ENCODE measurements around the gene SPTA1.

Gene SPTA1

GRCh38 chr1:158687037-158687436 is 522 bp upstream of the SPTA1 start:
- no peak for DNase-seq (ENCODE audit: low read depth in 4 of 4, low spot score in 1 of 4)

GRCh38 chr1:158685085-158685484 is 1.4 kb downstream of the SPTA1 start:
- no peak for DNase-seq (ENCODE audit: low read depth in 4 of 4, low spot score in 1 of 4)

GRCh38 chr1:158681606-158682005 is 4.9 kb downstream of the SPTA1 start:
- DNase-seq (ENCODE audit: low read depth in 4 of 4, low spot score in 1 of 4), result no peak

GRCh38 chr1:158679289-158679688 is 7.2 kb downstream of the SPTA1 start:
- DNase-seq (ENCODE audit: low read depth in 4 of 4, low spot score in 1 of 4), result no peak

- no peak for DNase-seq (ENCODE audit: low read depth in 4 of 4, low spot score in 1 of 4)
Measured at GRCh38 chr1:158675563-158676323, 10.8 kb downstream of the SPTA1 start.

GRCh38 chr1:158674302-158674701 is 12.2 kb downstream of the SPTA1 start:
- DNase-seq (ENCODE audit: low read depth in 4 of 4, low spot score in 1 of 4), result no peak

- no peak for DNase-seq (ENCODE audit: low read depth in 4 of 4, low spot score in 1 of 4)
Measured at GRCh38 chr1:158666037-158666436, 20.5 kb downstream of the SPTA1 start.

GRCh38 chr1:158654571-158654970 is 31.9 kb downstream of the SPTA1 start:
- DNase-seq (ENCODE audit: low read depth in 4 of 4, low spot score in 1 of 4), result no peak

GRCh38 chr1:158654086-158654485 is 32.4 kb downstream of the SPTA1 start:
- DNase-seq (ENCODE audit: low read depth in 4 of 4, low spot score in 1 of 4), result no peak

GRCh38 chr1:158652721-158653334 is 33.7 kb downstream of the SPTA1 start:
- no peak for DNase-seq (ENCODE audit: low read depth in 4 of 4, low spot score in 1 of 4)

GRCh38 chr1:158649052-158649451 is 37.5 kb downstream of the SPTA1 start:
- DNase-seq (ENCODE audit: low read depth in 4 of 4, low spot score in 1 of 4), result no peak

GRCh38 chr1:158646465-158646864 is 40.0 kb downstream of the SPTA1 start:
- no peak for DNase-seq (ENCODE audit: low read depth in 4 of 4, low spot score in 1 of 4)

- DNase-seq (ENCODE audit: low read depth in 4 of 4, low spot score in 1 of 4), result no peak
Measured at GRCh38 chr1:158644449-158644848, 42.1 kb downstream of the SPTA1 start.

- DNase-seq (ENCODE audit: low read depth in 4 of 4, low spot score in 1 of 4), result no peak
Measured at GRCh38 chr1:158638904-158639303, 47.6 kb downstream of the SPTA1 start.

- DNase-seq (ENCODE audit: low read depth in 4 of 4, low spot score in 1 of 4), result no peak
Measured at GRCh38 chr1:158638146-158638545, 48.4 kb downstream of the SPTA1 start.

- no peak for DNase-seq (ENCODE audit: low read depth in 4 of 4, low spot score in 1 of 4)
Measured at GRCh38 chr1:158613764-158614163, 72.8 kb downstream of the SPTA1 start.

- no peak for DNase-seq (ENCODE audit: low read depth in 4 of 4, low spot score in 1 of 4)
Measured at GRCh38 chr1:158611916-158612315, 74.6 kb downstream of the SPTA1 start.

GRCh38 chr1:158607296-158607695 is 79.2 kb downstream of the SPTA1 start:
- no peak for DNase-seq (ENCODE audit: low read depth in 4 of 4, low spot score in 1 of 4)

GRCh38 chr1:158604968-158605367 is 81.5 kb downstream of the SPTA1 start, which contains the start of gene OR10Z1:
OR10Z1 (plus strand) TSS chr1:158605268; CDS start chr1:158606439, 1,171 bp downstream.
- no peak for DNase-seq (ENCODE audit: low read depth in 4 of 4, low spot score in 1 of 4)

GRCh38 chr1:158600735-158601134 is 85.8 kb downstream of the SPTA1 start:
- DNase-seq (ENCODE audit: low read depth in 4 of 4, low spot score in 1 of 4), result no peak

GRCh38 chr1:158586942-158587341 is 99.6 kb downstream of the SPTA1 start:
- DNase-seq (ENCODE audit: low read depth in 4 of 4, low spot score in 1 of 4), result no peak

- no peak for DNase-seq (ENCODE audit: low read depth in 4 of 4, low spot score in 1 of 4)
Measured at GRCh38 chr1:158583962-158584361, 102.6 kb downstream of the SPTA1 start.

- no peak for DNase-seq (ENCODE audit: low read depth in 4 of 4, low spot score in 1 of 4)
Measured at GRCh38 chr1:158579733-158580132, 106.8 kb downstream of the SPTA1 start, which contains the start of gene OR10X1. OR10X1 (minus strand) TSS chr1:158579899; CDS start chr1:158579899, 0 bp downstream.

Data from stimulated activated CD4-positive, alpha-beta T cell treated with anti-CD3 and anti-CD28 coated beads, Interleukin-1b, Interleukin-23, amount 100 ng/mL, for 24 hours (primary cell).